WERI-Rb-1 (cell line): ENCODE measurements around the gene RTN4RL1.

Experiments
- DNase-seq: peaks from one replicate; pipeline ENCODE4 v3.0.0-alpha.2; 2020
- H3K27ac ChIP-seq: fragments of 250-450 bp; sonication (Bioruptor Pico); 2 replicates; pipeline ENCODE4 v1.5.1; 2020; ENCODE audit warnings: mild to moderate bottlenecking, moderate library complexity
- H3K27me3 ChIP-seq: fragments of 250-450 bp; sonication (Bioruptor Pico); 2 replicates; pipeline ENCODE4 v1.5.1; 2021; ENCODE audit warnings: mild to moderate bottlenecking, low read depth, moderate library complexity; ENCODE audit not compliant: insufficient read depth, severe bottlenecking
- H3K36me3 ChIP-seq: fragments of 250-450 bp; sonication (Bioruptor Pico); 2 replicates; pipeline ENCODE4 v1.5.1; 2020; ENCODE audit warnings: mild to moderate bottlenecking, moderate library complexity
- H3K4me3 ChIP-seq: 2 replicates; pipeline ENCODE4 v1.5.1; 2011; ENCODE audit warnings: low read depth, mild to moderate bottlenecking, control low read depth, low read length
- H3K9me3 ChIP-seq: fragments of 250-450 bp; sonication (Bioruptor Pico); 2 replicates; pipeline ENCODE4 v1.5.1; 2021; ENCODE audit warnings: mild to moderate bottlenecking, moderate library complexity; ENCODE audit not compliant: severe bottlenecking
- TF ChIP-seq, protein P1 (sequence below): IDR thresholded peaks from 2 replicates; pipeline ENCODE4 v1.5.1; 2011; ENCODE audit warnings: low read depth, mild to moderate bottlenecking, control low read depth, inconsistent platforms, low read length

Gene RTN4RL1

DNA sequence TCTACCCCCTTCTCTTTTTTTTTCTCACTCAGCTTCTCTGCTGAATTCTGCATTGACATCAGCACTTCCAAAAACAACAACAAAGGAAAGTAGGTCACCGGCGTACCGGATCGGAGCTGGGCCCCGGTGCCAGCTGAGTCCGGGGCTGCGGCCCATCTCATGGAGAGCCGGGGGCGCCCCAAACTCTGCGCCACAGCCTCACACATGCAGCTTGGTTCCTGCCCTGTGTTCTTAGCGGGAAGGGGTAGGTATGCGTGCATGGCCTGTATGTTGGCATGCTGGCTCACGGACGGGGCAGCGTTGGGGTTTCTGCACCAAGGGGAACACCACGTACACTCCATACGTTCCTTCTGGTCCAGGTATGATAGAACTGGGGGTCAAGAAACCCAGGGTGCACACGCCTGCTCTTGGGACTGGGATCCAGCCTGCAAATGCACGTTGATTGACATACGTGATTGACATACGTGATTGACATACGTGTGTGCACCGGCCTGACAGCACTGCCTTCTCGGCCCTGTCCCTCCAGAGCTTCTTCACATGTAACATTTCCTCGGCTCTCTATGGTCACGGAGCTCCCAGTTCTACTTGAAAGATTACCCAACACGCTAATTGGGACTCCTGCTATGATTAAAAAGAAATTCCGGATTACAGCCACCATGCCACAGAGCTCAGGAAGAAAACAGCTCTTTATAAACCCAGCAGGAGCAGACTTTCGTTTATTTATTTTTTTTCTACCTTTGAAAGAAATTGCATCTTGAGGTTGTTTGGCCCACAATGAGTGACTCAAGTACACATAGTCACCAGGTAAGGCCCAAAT lies 106.6 kb downstream of the RTN4RL1 start:
- Histone ChIP-seq H3K4me3 (peak overlapping the region; percentile 19; the same call in 1 of the 2 replicates), H3K36me3 (no peaks in the 10 kb centered on the region)

DNA sequence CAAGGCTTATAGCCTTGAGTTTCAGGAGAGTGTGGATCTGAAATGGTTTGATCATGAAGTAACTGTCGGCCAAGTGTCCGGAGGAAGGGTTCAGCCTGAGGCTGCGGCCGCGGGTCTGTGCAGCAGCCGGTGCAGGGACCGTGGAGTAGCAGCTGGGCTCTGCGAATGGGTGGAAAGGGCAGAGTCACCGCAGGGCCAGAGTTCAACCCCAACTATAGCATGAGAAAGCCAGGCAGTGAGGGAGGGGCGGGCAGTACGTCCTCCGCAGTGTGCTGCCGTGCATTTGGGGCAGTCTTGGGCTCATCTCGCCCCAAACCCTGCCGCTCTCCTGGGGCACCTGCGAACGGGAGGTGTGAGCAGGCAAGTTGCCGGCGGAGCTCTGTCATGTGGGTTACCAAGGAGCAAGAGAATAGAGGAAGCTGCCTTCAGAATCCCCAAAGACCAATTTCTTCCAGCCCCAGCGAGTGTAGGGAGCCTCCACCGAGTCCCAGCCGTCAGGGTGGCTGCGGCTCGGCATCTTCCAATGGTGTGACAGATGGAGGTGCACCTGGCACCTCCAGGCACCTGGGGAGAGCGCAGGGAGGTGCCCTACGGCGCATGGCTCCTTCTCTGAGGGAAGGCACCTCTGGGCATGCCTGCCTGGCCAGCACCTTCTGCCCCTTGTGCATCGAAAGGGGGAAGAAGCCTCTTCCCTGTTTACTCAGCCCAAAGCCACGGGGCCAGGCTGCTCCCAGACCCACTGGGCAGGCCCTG lies 108.0 kb downstream of the RTN4RL1 start:
- Histone ChIP-seq H3K27me3 (no peaks in the 10 kb centered on the region), H3K9me3 (no peaks in the 10 kb centered on the region)
- DNase-seq = no peak

More for the DNA sequence above, 106.6 kb downstream of the RTN4RL1 start:
- Histone ChIP-seq H3K9me3 (no peaks in the 10 kb centered on the region), H3K27ac (peak overlapping the region; percentile 54; the same call in 1 of the 2 replicates), H3K27me3 (no peaks in the 10 kb centered on the region)
- TF ChIP-seq, protein P1, sequence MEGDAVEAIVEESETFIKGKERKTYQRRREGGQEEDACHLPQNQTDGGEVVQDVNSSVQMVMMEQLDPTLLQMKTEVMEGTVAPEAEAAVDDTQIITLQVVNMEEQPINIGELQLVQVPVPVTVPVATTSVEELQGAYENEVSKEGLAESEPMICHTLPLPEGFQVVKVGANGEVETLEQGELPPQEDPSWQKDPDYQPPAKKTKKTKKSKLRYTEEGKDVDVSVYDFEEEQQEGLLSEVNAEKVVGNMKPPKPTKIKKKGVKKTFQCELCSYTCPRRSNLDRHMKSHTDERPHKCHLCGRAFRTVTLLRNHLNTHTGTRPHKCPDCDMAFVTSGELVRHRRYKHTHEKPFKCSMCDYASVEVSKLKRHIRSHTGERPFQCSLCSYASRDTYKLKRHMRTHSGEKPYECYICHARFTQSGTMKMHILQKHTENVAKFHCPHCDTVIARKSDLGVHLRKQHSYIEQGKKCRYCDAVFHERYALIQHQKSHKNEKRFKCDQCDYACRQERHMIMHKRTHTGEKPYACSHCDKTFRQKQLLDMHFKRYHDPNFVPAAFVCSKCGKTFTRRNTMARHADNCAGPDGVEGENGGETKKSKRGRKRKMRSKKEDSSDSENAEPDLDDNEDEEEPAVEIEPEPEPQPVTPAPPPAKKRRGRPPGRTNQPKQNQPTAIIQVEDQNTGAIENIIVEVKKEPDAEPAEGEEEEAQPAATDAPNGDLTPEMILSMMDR = no peak
- no peak for DNase-seq

DNA sequence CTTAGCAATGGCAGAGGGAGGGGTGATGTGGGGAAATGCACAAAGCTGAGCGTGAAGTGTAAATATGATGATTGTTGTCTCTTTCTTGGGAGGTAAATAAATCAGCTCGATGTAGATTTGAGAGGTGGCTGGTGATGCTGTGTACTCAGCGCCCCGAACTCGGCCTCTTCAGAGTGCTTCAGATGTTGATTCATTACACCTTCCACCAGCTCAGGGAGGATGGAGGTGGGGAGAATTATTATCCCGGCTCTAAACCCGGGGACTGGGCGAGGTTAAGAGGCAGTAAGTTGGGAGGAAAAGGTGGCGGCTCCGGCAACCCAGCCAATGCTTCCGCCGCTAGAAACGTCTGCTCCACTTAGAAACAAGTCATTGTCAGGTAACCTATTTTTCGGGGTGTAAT lies 108.8 kb downstream of the RTN4RL1 start:
- TF ChIP-seq, protein P1 = no peak

More for the DNA sequence above, 108.0 kb downstream of the RTN4RL1 start:
- no peaks in the 10 kb centered on the region for H3K36me3 ChIP-seq
- H3K4me3 ChIP-seq = peak overlapping the region; percentile 11; the same call in 1 of the 2 replicates
- TF ChIP-seq, protein P1 = no peak
- H3K27ac ChIP-seq = peak overlapping the region; percentile 22

DNA sequence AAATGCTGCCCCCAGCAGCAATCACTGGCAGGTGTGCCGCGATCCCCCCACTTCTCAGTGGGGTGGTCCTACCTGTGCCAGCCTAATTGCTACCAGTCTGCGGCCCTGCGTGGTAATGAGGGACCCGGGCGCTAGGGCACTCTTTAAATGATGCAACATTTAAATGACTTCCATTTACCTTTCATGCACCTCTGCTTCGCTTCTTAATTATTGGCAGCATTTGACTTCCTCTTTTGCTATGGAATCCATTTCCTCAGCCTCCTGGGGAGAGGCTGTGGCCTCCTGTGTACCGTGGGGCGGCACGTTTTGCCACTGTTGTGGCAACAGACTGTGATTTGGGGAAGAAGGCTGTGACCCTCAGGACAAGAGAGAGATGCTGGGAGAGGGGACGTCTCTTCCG lies 109.2 kb downstream of the RTN4RL1 start:
- TF ChIP-seq, protein P1 = no peak
- no peak overlapping the region for H3K27ac ChIP-seq
- no peaks in the 10 kb centered on the region for H3K27me3 ChIP-seq
- H3K36me3 ChIP-seq = no peaks in the 10 kb centered on the region
- no peak overlapping the region for H3K4me3 ChIP-seq
- DNase-seq = no peak
- no peaks in the 10 kb centered on the region for H3K9me3 ChIP-seq

More for the DNA sequence above, 108.8 kb downstream of the RTN4RL1 start:
- no peaks in the 10 kb centered on the region for H3K9me3 ChIP-seq
- peak overlapping the region; percentile 11; the same call in 1 of the 2 replicates for H3K4me3 ChIP-seq
- no peak for DNase-seq
- no peaks in the 10 kb centered on the region for H3K36me3 ChIP-seq
- no peaks in the 10 kb centered on the region for H3K27me3 ChIP-seq
- H3K27ac ChIP-seq = peak overlapping the region; percentile 22; the same call in 1 of the 2 replicates

DNA sequence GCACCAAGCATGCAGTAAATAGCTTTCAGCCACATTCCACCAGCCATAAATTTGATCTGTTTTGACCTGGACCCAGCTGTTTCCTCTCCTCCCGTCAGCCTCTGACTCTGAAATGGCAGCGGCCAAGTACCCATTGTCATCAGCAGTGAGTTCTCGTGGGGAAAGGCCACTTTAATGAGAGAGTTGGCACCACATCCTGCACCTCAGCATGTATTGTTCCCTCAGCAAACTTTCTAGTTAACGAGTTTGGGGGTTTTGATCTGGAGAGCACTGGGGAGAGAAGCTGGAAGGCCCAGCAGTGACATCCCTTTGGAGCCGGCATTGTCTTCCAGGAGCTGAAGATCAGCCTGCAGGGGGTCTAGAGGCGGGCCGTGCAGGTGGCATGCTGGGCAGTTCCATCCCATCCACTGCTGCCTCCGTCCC lies 110.5 kb downstream of the RTN4RL1 start:
- DNase-seq = no peak
- no peak overlapping the region for H3K27ac ChIP-seq
- H3K4me3 ChIP-seq = no peak overlapping the region
- H3K27me3 ChIP-seq = no peaks in the 10 kb centered on the region
- no peaks in the 10 kb centered on the region for H3K9me3 ChIP-seq
- TF ChIP-seq, protein P1 = no peak
- no peaks in the 10 kb centered on the region for H3K36me3 ChIP-seq
